ENCODE measurements around the gene SHC1. TPM values are rescaled to one million over a fixed set of nuclear protein-coding genes. Genes with fewer than 3 reads are reported as not detected.

Gene SHC1
- total RNA-seq, 1 experiment from 2014 or later = 325 TPM

DNA sequence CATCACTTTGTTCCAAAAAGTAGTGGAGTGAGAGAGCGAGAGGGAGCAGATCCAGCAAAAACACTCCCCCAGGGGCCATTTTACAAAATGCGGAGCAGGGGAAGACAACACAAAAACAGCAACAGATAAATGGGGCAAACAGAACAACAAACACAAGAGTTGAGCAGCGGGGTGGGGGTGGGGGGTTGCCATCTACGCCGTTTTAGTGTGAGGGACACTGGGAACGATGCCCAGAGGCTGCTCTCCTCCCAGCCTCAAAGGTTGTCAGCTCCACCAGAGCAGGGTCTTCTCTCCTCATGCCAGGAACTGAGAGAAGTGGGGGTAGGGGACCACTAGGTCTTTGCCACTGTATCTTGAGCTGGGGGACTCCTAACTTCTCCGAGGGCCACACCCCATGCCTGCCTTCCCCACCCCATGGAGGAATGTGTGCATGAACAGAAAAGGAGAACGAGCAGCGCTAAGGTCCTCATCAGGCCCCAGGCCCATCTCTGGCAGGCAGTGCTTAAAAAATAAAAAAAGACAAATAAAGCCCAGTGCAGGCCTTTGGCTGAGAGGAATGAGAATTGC, 13.4 kb downstream of the SHC1 start:
- no peak for DNase-seq (ENCODE audit: low read depth)

DNA sequence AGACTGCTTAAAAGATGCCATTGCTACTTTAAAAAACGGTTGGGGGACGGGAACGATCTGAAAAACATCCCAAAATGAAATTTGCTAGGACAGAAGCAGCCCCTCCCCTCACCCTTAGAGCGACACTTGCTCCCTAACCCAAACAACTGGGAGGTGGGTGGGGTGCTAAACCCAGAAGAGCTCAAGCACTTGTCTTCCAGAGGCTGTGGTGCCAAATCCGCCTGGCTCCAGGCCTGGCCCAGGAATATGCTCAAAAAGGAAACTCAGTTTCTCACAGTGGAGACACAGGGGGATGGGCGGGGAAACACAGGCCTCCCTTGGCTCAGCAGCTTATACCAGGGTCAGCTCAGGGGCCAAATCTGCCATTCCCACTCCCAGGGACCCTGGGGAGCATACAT, 14.0 kb downstream of the SHC1 start:
- DNase-seq (ENCODE audit: low read depth) = no peak

DNA sequence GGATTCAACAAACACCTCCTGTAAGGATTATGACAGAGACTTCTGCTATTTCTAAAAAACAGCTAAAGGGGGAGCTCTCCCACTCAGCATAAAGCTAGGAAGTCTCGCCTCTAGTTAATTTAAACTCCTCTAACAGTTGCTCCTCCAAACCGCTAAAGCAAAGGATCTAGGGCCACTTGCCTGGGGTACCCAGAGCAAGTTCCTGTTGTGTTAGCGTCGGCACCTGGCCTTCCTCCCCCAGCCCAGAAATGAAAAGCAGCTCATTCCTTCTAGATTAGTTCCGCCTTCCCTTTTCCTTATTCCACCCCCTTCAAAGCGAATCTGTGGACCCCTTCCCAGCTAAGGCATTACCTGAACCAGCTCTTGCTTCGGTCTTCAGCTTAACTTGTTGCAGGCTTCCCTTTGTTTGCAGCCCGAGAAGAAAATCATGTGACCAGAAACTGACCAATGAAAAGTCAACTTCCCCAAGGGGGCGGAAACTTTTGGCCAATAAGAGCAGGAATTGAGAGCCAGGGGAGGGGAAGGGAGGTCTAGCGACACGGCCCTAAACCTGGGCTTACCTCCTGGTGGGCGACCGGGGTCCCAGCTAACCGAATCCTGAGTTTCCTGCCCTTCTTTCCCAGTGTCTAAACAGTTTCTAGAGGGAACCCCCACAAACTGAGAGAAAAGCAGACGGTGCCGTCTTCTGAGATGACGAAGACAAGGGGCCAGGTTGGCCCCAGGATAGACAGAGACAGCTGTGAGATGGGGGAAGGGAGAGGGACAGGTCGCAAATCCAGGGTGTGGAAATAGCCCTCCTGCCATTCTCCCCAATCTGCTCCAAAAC, 14.6 kb downstream of the SHC1 start, which contains the start of gene PBXIP1:
TSS of gene PBXIP1 (minus strand) at position 382 of the 826 bp plus-strand sequence. CDS start 2,378 bp downstream, outside the sequence.
- peak; percentile 93 for DNase-seq (ENCODE audit: low read depth)

DNA sequence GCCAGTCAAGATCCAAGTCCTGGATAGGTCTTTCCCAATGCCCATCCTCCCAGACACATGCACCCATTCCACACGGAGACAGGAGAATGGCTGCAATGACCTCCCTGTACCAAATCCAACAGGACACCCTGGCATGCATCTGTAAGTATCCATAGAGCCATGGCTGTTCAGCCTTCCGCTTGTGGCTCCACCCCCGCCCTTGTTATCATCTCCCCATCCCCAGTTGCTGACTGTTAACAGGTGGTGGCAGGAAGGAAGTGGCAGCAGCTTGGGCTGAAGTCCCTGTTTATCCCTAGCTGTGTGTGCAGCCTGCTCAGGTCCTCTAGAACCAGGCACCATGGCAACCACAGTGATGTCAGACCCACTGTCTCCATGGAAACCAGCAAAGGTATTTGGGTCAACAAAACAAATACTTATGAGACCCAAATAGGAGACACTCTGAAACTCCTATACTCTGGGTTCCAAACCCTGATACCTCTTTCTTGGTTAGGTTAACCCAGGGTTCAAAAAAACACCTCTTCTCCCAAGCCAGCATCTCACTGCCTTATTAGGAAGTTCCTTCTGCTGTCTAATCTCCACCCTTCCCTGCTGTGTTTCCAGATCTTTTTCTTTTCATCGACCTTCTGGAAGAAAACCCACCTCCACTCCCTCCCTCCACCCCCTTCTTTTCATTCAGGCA, 15.4 kb downstream of the SHC1 start:
- DNase-seq (ENCODE audit: low read depth) = peak; percentile 89

GRCh38 chr1:154954541-154954940, 16.0 kb downstream of the SHC1 start:
- DNase-seq (ENCODE audit: low read depth) = no peak

DNA sequence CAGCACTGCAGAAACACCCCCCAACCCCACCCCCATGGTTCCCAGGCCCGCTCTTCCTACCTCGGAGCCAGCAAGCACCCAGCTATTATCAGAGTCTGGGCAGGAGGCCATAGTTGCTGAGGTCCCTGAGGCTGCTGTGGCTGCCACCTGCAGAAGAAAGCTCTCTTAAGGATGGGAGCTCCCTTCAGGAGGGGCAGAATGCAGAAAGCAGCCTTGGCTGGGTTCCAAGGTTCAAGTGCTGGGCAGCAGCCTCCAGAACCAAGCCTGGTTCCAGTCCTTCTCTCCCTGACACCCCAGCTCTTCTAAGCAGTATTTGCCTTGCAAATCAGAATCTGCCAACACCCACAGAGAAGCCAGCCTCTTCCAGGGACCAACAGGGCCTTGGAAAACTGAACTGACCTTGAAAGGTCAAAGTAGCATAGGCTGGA, 16.9 kb downstream of the SHC1 start:
- DNase-seq (ENCODE audit: low read depth) = no peak

- DNase-seq (ENCODE audit: low read depth) = no peak
Observed at GRCh38 chr1:154952664-154953063, 17.9 kb downstream of the SHC1 start.

- peak; percentile 79 for DNase-seq (ENCODE audit: low read depth)
Observed at GRCh38 chr1:154951901-154952657, 18.5 kb downstream of the SHC1 start.

- DNase-seq (ENCODE audit: low read depth) = no peak
Observed at GRCh38 chr1:154948079-154948478, 22.5 kb downstream of the SHC1 start.

DNA sequence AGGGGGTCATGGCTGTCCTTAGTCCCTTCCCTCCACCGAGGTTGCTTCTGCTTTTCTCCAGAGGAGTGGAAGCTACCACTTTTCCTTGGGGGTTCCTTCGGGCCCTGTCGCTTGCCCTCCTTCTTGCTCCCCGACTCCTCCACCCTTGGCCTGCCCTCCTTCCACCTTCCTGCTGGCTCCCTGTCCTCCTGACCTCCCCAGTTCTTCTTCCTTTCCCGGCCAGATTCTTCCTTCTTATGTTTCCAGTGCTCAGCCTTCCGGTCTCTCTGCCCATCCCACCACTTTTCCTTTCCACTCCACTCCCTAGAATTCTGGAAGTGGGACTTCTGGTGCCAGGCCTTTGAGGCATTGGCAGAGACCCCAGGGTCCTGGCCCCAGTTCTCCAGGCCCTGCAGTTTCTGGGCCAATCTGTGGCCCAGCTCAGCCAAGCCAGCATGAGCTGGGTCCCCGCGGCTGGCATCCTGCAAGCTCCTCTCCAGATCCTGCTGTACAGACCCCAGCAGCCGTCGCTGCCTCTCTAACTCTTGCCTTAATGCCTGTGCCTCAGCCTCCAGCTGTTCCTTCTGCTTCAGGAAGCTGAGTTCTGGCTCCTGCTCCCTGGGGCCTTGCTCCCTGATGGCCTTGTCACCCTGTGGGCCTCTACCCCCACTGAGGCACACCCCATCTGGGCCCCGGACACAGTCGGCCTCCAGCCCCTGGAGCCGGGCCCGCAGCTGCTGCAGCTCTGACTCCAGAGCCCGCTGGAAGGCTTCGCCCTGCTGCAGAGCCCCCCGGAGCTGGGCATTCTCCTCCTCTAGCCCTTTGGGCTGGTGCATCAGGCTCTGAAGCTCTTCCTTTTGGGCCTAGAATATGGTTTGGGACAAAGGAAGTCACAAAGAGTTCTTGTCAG, 24.3 kb downstream of the SHC1 start:
- DNase-seq (ENCODE audit: low read depth) = no peak

GRCh38 chr1:154945160-154945961, 25.2 kb downstream of the SHC1 start:
- DNase-seq (ENCODE audit: low read depth) = no peak

DNA sequence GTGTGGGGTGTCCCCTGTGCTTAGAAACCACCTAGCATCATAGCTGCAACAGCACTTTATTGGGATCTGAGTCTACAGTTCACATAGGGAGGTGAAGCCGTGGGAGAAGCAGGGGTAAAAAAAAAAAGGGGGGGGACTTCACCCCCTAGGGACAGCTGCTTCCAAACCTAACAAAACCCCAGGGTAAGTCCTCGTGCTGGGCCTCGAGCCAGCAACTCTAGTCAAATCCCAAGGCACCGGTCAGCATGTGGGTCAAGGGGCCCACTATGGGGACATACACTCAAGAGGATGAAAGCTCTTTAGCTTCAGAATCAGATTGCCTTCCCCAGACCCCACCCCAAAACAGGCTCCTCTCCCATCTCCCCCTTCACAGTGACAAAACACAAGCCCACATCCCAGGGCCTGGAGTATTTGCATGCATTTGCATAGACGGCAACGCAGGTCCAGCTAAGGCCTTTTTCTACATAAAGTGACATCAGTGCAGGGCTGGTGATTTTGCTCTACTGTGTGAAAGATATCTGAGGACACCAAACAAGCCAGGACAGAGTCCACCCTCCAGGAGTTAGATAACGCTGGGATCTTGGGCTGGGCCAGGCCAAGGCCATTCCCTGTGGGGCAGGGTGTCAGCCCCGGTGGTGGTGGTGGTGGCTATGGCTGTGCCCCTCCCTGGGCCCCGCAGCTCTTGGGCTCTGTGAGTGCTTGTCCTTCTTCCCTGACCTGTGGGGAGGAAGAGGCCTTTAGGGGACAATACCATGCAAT, 26.0 kb downstream of the SHC1 start:
- no peak for DNase-seq (ENCODE audit: low read depth)

GRCh38 chr1:154943649-154944400, 26.7 kb downstream of the SHC1 start:
- no peak for DNase-seq (ENCODE audit: low read depth)

- no peak for DNase-seq (ENCODE audit: low read depth)
Observed at GRCh38 chr1:154941333-154942013, 29.1 kb downstream of the SHC1 start.

GRCh38 chr1:154940651-154941194, 29.8 kb downstream of the SHC1 start:
- no peak for DNase-seq (ENCODE audit: low read depth)

- no peak for DNase-seq (ENCODE audit: low read depth)
Observed at GRCh38 chr1:154940213-154940560, 30.4 kb downstream of the SHC1 start.

DNA sequence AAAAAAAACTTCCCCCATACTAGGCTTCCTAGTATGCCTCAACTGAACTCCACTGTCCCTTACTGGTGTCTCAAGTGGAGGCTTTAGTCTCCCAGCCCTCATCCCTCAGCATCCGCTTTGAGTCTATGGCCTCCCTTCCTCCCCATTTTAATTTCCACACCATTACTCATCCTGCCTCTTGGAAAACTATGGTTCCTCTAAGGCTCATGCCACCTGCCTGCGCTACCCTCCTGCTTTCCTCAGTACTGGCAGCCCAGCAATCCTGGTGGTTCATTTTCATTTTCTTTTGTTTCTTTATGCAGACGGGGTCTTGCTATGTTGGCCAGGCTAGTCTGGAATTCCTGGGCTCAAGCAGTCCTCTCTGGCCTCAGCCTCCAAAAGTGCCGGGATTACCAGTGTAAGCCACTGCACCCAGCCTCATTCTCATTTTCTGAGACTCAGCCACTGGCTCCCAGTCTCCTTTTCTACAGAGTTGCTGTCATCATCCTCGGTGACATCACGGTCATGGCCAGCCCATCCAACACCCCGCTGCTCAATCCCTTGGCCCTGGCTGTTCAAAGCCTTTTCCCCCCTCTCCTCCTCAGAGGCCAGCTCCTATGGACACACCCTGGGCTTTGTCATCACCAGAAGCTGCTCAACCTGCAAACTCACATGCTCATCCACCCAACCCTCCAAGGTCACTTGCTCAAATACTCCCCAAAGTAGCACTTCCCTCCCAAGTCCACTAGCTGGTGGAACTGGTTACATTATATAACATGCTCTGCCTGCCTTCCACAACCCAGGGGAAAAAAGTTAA, 31.7 kb downstream of the SHC1 start:
- DNase-seq (ENCODE audit: low read depth) = no peak
